NCI-H2196 (cell line): ENCODE data around the gene IL17RA.
"Not testable (repeated sequence)": the region's sequence is repeated elsewhere in the genome, so short reads cannot be mapped to it uniquely, and the experiment has no call there.

Experiments used
- DNase-seq: peaks from one replicate; lab custom pipeline; 2025; ENCODE audit not compliant: unreplicated experiment; lab: John Stamatoyannopoulos, UW

The IL17RA gene

GRCh38 chr22:17084554-17085276 lies at the start of gene IL17RA:
TSS of gene IL17RA (plus strand) at chr22:17085000. CDS start at chr22:17085092, 92 bp downstream.
- DNase-seq: peak; percentile 92

GRCh38 chr22:17035246-17035645 lies 49.6 kb upstream of the IL17RA start:
- DNase-seq: peak; percentile 83

- not testable (repeated sequence) for DNase-seq
Measured at GRCh38 chr22:17035976-17036841, 48.6 kb upstream of the IL17RA start.

- DNase-seq: peak; percentile 39
Measured at GRCh38 chr22:17036842-17037711, 47.7 kb upstream of the IL17RA start.

GRCh38 chr22:17043521-17043920 lies 41.3 kb upstream of the IL17RA start:
- no peak for DNase-seq

- DNase-seq: no peak
Measured at GRCh38 chr22:17046566-17047348, 38.0 kb upstream of the IL17RA start.

- DNase-seq: no peak
Measured at GRCh38 chr22:17047656-17048055, 37.1 kb upstream of the IL17RA start.

GRCh38 chr22:17056058-17056457 lies 28.7 kb upstream of the IL17RA start:
- DNase-seq: no peak

GRCh38 chr22:17056807-17057206 lies 28.0 kb upstream of the IL17RA start:
- DNase-seq: no peak

- DNase-seq: peak; percentile 68
Measured at GRCh38 chr22:17057959-17058814, 26.6 kb upstream of the IL17RA start.

GRCh38 chr22:17060126-17060525 lies 24.7 kb upstream of the IL17RA start:
- no peak for DNase-seq

- DNase-seq: peak; percentile 45
Measured at GRCh38 chr22:17063411-17064106, 21.2 kb upstream of the IL17RA start.

- DNase-seq: no peak
Measured at GRCh38 chr22:17064498-17065100, 20.2 kb upstream of the IL17RA start.

GRCh38 chr22:17065433-17065832 lies 19.4 kb upstream of the IL17RA start:
- DNase-seq: no peak

- DNase-seq: no peak
Measured at GRCh38 chr22:17072877-17073276, 11.9 kb upstream of the IL17RA start.

- DNase-seq: no peak
Measured at GRCh38 chr22:17074648-17075002, 10.2 kb upstream of the IL17RA start.

GRCh38 chr22:17077255-17077654 lies 7.5 kb upstream of the IL17RA start:
- DNase-seq: no peak

GRCh38 chr22:17079572-17079971 lies 5.2 kb upstream of the IL17RA start:
- DNase-seq: no peak

- no peak for DNase-seq
Measured at GRCh38 chr22:17083255-17083654, 1.5 kb upstream of the IL17RA start.
